AG04449 (cell line): Measurements from ENCODE around the gene MSH2.
"Not testable (repeated sequence)": the region's sequence is repeated elsewhere in the genome, so short reads cannot be mapped to it uniquely, and the experiment has no call there.

Experiments
- CTCF ChIA-PET: fragments of 350-600 bp; formaldehyde crosslinking; extraction: SDS; loops from one replicate; lab custom pipeline; 2021; ENCODE audit warnings: antibody characterized with exemption; lab: Yijun Ruan, JAX
- POLR2A ChIA-PET: fragments of 400-600, 350-600 bp; formaldehyde crosslinking; extraction: SDS; loops from one replicate; lab custom pipeline; 2020; ENCODE audit warnings: antibody characterized with exemption, inconsistent platforms; lab: Yijun Ruan, JAX
- DNase-seq: peaks from one replicate; pipeline ENCODE4 v3.0.0-alpha.2; 2010; ENCODE audit warnings: low read depth, low spot score
- H3K4me3 ChIP-seq: 2 replicates; pipeline ENCODE4 v1.5.1; 2011; ENCODE audit warnings: low read depth, mild to moderate bottlenecking, control low read depth, low read length
- TF ChIP-seq, protein P1 (sequence below): IDR thresholded peaks from one replicate; pipeline ENCODE4 v1.5.1; 2011; ENCODE audit warnings: mild to moderate bottlenecking, moderate library complexity, low read length, control low read depth, inconsistent platforms; ENCODE audit not compliant: insufficient read depth; ENCODE audit errors: missing control alignments

Gene MSH2

DNA sequence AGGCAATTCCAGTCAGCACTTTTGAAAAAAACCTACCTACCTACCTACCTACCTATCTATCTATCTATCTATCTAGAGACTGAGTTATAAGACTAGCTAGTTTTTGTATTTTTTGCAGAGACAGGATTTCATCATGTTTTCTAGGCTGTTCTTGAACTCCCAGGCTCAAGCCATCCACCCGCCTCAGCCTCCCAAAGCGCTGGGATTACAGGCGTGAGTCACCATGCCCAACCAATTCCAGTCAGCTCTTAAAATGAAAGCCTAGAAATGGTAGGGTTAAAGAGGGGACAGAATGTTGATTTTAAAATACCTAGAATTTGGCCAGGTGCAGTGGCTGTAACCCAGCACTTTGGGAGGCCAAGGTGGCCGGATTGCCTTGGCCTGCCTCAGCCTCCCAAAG, 19.1 kb downstream of the MSH2 start:
- no peak for DNase-seq
- H3K4me3 ChIP-seq: no peak overlapping the region
- ChIA-PET POLR2A (no interaction called here), CTCF (interaction anchor here (0.6 to 3.6 kb wide), 5 partner anchors 9 to 346 kb away, joined by 3 to 17 read pairs (median 5); no protein-coding TSS in a partner anchor)
- TF ChIP-seq, protein P1, sequence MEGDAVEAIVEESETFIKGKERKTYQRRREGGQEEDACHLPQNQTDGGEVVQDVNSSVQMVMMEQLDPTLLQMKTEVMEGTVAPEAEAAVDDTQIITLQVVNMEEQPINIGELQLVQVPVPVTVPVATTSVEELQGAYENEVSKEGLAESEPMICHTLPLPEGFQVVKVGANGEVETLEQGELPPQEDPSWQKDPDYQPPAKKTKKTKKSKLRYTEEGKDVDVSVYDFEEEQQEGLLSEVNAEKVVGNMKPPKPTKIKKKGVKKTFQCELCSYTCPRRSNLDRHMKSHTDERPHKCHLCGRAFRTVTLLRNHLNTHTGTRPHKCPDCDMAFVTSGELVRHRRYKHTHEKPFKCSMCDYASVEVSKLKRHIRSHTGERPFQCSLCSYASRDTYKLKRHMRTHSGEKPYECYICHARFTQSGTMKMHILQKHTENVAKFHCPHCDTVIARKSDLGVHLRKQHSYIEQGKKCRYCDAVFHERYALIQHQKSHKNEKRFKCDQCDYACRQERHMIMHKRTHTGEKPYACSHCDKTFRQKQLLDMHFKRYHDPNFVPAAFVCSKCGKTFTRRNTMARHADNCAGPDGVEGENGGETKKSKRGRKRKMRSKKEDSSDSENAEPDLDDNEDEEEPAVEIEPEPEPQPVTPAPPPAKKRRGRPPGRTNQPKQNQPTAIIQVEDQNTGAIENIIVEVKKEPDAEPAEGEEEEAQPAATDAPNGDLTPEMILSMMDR: no peak

DNA sequence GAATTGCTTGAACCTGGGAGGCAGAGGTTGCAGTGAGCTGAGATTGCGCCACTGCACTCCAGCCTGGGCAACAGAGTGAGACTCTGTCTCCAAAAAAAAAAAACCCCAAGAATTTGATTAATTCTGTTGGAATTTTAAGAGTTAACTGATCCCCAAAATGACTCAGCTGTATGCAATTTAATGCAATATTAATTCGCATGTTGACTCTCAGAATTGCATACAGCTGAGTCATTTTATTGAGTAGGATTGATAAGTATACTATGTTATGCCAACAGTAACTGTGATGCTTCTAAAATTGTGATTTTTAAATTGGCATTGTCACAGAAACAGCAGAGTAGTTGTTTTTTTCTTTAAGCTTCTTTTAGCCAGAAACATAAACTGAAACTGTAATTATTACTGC, 19.6 kb downstream of the MSH2 start:
- ChIA-PET POLR2A (no interaction called here), CTCF (interaction anchor here (0.6 to 3.6 kb wide), 5 partner anchors 10 to 345 kb away, joined by 3 to 17 read pairs (median 5); no protein-coding TSS in a partner anchor)
- TF ChIP-seq, protein P1: no peak
- no peak overlapping the region for H3K4me3 ChIP-seq
- no peak for DNase-seq

DNA sequence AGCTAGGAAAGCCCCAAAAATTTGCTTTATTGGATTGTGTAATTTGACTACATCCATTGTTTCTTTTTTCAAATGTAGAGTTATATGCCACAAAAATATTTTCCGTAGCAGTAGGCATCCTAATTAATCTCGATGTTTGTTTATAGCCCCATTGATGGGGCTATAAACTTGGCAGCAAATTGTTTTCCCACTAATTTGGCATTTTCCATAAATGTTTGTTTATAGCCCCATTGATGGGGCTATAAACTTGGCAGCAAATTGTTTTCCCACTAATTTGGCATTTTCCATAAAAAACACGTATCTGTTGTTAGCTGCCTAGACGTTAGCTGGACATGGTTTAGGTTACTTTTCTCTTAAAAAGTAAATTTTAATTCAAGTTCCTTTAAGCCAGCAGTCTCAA, 23.8 kb downstream of the MSH2 start:
- ChIA-PET CTCF (interaction anchor here (1.3 to 2.2 kb wide), 2 partner anchors 11 to 341 kb away, joined by 6 to 12 read pairs; no protein-coding TSS in a partner anchor), POLR2A (no interaction called here)
- TF ChIP-seq, protein P1: no peak

DNA sequence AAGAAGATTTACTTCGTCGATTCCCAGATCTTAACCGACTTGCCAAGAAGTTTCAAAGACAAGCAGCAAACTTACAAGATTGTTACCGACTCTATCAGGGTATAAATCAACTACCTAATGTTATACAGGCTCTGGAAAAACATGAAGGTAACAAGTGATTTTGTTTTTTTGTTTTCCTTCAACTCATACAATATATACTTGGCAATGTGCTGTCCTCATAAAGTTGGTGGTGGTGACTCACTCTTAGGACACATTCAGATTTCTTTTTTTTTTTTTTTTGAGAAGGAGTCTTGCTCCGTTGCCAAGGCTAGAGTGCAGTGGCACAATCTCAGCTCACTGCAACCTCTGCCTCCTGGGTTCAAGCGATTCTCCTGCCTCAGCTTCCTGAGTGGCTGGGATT, 26.8 kb downstream of the MSH2 start:
- H3K4me3 ChIP-seq: no peak overlapping the region
- ChIA-PET POLR2A (no interaction called here), CTCF (interaction anchor here (1.9 kb wide), 1 partner anchor 337 kb away, joined by 6 read pairs; no protein-coding TSS in a partner anchor)
- no peak for DNase-seq
- TF ChIP-seq, protein P1: no peak

More for the DNA sequence above, 23.8 kb downstream of the MSH2 start:
- no peak for DNase-seq
- no peak overlapping the region for H3K4me3 ChIP-seq

DNA sequence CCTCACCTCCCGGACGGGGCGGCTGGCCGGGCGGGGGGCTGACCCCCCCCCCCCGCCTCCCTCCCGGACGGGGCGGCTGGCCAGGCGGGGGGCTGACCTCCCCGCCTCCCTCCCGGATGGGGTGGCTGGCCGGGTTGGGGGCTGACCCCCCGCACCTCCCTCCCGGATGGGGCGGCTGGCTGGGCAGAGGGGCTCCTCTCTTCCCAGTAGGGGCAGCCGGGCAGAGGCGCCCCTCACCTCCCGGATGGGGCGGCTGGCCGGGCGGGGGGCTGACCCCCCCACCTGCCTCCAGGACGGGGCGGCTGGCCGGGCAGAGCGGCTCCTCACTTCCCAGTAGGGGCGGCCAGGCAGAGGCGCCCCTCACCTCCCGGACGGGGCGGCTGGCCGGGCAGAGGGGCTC, 30.1 kb downstream of the MSH2 start:
- POLR2A ChIA-PET, DNase-seq, CTCF ChIA-PET, H3K4me3 ChIP-seq: not testable (repeated sequence)

DNA sequence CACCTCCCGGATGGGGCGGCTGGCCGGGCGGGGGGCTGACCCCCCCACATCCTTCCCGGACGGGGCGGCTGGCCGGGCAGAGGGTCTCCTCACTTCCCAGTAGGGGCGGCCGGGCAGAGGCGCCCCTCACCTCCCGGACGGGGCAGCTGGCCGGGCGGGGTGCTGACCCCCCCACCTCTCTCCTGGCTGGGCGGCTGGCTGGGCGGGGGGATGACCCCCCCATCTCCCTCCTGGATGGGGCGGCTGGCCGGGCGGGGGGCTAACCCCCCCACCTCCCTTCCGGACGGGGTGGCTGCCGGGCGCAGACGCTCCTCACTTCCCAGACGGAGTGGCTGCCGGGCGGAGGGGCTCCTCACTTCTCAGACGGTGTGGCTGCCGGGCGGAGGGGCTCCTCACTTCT, 30.5 kb downstream of the MSH2 start:
- POLR2A ChIA-PET, H3K4me3 ChIP-seq, DNase-seq: not testable (repeated sequence)
- CTCF ChIA-PET: interaction anchor here (8.6 kb wide), 1 partner anchor 335 kb away, joined by 276 read pairs; no protein-coding TSS in a partner anchor

DNA sequence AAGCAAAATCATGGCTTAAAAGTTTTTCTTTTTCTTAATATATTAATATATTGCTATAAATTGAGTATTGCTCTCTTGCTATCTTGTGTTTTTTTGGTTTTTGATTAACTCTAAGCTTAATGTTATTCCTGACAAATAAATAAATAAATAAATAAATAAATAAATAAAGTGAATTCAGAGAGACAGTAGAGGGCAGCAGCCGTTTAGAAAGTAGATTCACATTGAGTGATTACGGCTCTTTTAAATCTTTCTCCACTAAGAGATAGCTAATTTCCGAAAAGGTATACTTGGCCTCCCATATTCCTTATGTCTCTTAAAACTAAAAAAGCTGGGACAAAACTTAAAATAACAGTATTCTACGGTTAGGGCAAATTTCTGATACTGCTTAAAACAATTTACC, 34.3 kb downstream of the MSH2 start:
- TF ChIP-seq, protein P1: peak; percentile 11
- ChIA-PET CTCF (interaction anchor here (0.6 to 8.6 kb wide), 46 partner anchors 9 to 1033 kb away, joined by 3 to 276 read pairs (median 4); partner anchors contain the start of gene MSH6), POLR2A (no interaction called here)
- no peak for DNase-seq
- H3K4me3 ChIP-seq: no peak overlapping the region
